ENCODE data around the gene POU2F3.

GRCh38 chr11:120270386-120270785 is 30.4 kb downstream of the POU2F3 start:
- TF ChIP-seq CTCF (IDR thresholded peaks at IDR 0.05): no peak
- no peak for TF ChIP-seq POLR2A (IDR thresholded peaks at IDR 0.05)
- no peak for TF ChIP-seq EP300 (IDR thresholded peaks at IDR 0.05)
- TF ChIP-seq POLR2AphosphoS5 (IDR thresholded peaks at IDR 0.05): no peak
